Measurements from ENCODE around the gene EVA1C. TPM values are rescaled to one million over a fixed set of nuclear protein-coding genes. Genes with fewer than 3 reads are reported as not detected.

EVA1C gene
- total and polyA plus RNA-seq, 9 of the 15 experiments (the other 6 are each of a cell fraction or from before 2014, with no cell fraction given): 0.22 TPM; not detected in 8

GRCh38 chr21:32403201-32403777 is 9.2 kb upstream of the EVA1C start:
- H3K4me1 ChIP-seq (replicated peaks in 1 of 2; ENCODE audit: control insufficient read depth in 2 of 2, insufficient read depth in 2 of 2, low read length in 2 of 2): peaks cover 0 to 2% of the 10 kb centered on the region in 2 experiments; a peak in 1 of 5 replicates
- H3K4me3 ChIP-seq: no peak overlapping the region
- no peak overlapping the region for H3K27ac ChIP-seq (ENCODE audit: extremely low read depth, low read depth, low read length)
- H3K9ac ChIP-seq (ENCODE audit: insufficient read depth in 1 of 2, low read depth in 2 of 2, low read length in 2 of 2): no peak overlapping the region
- peak overlapping the region; percentile 43 for H2AFZ ChIP-seq (ENCODE audit: low read depth, low read length)
- H3K4me2 ChIP-seq (ENCODE audit: insufficient read depth, low read length): no peak overlapping the region
- ATAC-seq (peak; percentile 93), FAIRE-seq (peak; percentile 89), DNase-seq (ENCODE audit: extremely low read depth in 1 of 4, low spot score in 3 of 4) (peak; percentile 70 to 86 (median 78))
- intact Hi-C loops (cut with micrococcal nuclease): loop anchor here (1.0 to 5.0 kb wide), 3 partner anchors 159 to 424 kb away; no protein-coding TSS in a partner anchor
- H3K79me2 ChIP-seq (ENCODE audit: control insufficient read depth, insufficient read depth, low read length): no peaks in the 10 kb centered on the region
- BruUV-seq (replicated peaks): no TSS peak
- ChIA-PET CTCF (ENCODE audit: low intra/inter-chr PET ratio) (interaction anchor here (0.6 to 2.1 kb wide), 5 partner anchors 159 to 199 kb away, joined by 3 to 11 read pairs (median 6); no protein-coding TSS in a partner anchor), POLR2A (interaction anchor here (0.5 to 1.5 kb wide), 4 partner anchors 10 to 197 kb away, joined by 3 to 7 read pairs (median 4); partner anchors contain the start of gene URB1)
- no peaks in the 10 kb centered on the region for H4K20me1 ChIP-seq (replicated peaks; ENCODE audit: control insufficient read depth, insufficient read depth, low read length)
- H3K27me3 ChIP-seq (ENCODE audit: control insufficient read depth in 2 of 2, insufficient read depth in 2 of 2, low read length in 2 of 2): peaks cover 12 to 33% of the 10 kb centered on the region in 2 experiments
- no peaks in the 10 kb centered on the region for H3K36me3 ChIP-seq (ENCODE audit: control insufficient read depth, insufficient read depth, low read length)
- no peaks in the 10 kb centered on the region for H3K9me3 ChIP-seq (replicated peaks; ENCODE audit: control insufficient read depth, insufficient read depth, low read depth, low read length)
- in situ Hi-C loops (cut with MboI): loop anchor here (5.0 kb wide), 1 partner anchor 199 kb away; no protein-coding TSS in a partner anchor
- 13% methylated on average over 5 of the region's 5 CpGs for WGBS (ENCODE audit: insufficient coverage, low coverage, missing lambda C conversion rate)
- no peaks in the 10 kb centered on the region for H3K9me1 ChIP-seq (ENCODE audit: control insufficient read depth, insufficient read depth, low read length)
- no peak for TF ChIP-seq ZNF134 (CRISPR knock-in tag; conservative IDR thresholded peaks at IDR 0.05)
- peak; percentile 84 to 91 (median 88) for TF ChIP-seq CTCF (IDR thresholded peaks at IDR 0.05 in 2 of 3, conservative IDR thresholded peaks at IDR 0.05 in 1 of 3; ENCODE audit: insufficient read depth in 2 of 3, low read depth in 1 of 3, low read length in 3 of 3)
- TF ChIP-seq CBX1 (IDR thresholded peaks at IDR 0.05; ENCODE audit: low read depth): no peak
- TF ChIP-seq, protein P1, sequence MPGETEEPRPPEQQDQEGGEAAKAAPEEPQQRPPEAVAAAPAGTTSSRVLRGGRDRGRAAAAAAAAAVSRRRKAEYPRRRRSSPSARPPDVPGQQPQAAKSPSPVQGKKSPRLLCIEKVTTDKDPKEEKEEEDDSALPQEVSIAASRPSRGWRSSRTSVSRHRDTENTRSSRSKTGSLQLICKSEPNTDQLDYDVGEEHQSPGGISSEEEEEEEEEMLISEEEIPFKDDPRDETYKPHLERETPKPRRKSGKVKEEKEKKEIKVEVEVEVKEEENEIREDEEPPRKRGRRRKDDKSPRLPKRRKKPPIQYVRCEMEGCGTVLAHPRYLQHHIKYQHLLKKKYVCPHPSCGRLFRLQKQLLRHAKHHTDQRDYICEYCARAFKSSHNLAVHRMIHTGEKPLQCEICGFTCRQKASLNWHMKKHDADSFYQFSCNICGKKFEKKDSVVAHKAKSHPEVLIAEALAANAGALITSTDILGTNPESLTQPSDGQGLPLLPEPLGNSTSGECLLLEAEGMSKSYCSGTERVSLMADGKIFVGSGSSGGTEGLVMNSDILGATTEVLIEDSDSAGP (CRISPR knock-in tag; IDR thresholded peaks at IDR 0.05): no peak
- peak; percentile 28; the same call in 1 of the 2 replicates for TF ChIP-seq TEAD4 (IDR thresholded peaks at IDR 0.05; ENCODE audit: low read length)
- TF ChIP-seq TEAD4 (CRISPR knock-in tag; IDR thresholded peaks at IDR 0.05; ENCODE audit: borderline replicate concordance): no peak
- TF ChIP-seq JUND (IDR thresholded peaks at IDR 0.05; ENCODE audit: borderline replicate concordance, low read depth, low read length): peak; percentile 8; the same call in 1 of the 2 replicates
- TF ChIP-seq JUND (tag; IDR thresholded peaks at IDR 0.05; ENCODE audit: borderline replicate concordance, low read depth, low read length): no peak
- TF ChIP-seq PTRF (tag; IDR thresholded peaks at IDR 0.05): no peak
- no peak for TF ChIP-seq ATF6 (CRISPR knock-in tag; IDR thresholded peaks at IDR 0.05)
- peak; percentile 83 for TF ChIP-seq SMC3 (conservative IDR thresholded peaks at IDR 0.05; ENCODE audit: insufficient read depth, low read depth, low read length)
- no peak for TF ChIP-seq LEF1 (IDR thresholded peaks at IDR 0.05)
- no peak for TF ChIP-seq RFX1 (IDR thresholded peaks at IDR 0.05)
- TF ChIP-seq NR2C2 (CRISPR knock-in tag; IDR thresholded peaks at IDR 0.05): no peak
- no peak for TF ChIP-seq NR2C2 (tag; IDR thresholded peaks at IDR 0.05)
- TF ChIP-seq ELK1 (CRISPR knock-in tag; IDR thresholded peaks at IDR 0.05): no peak
